K562 (cell line): ENCODE measurements around the gene STAB2.

Source experiments
- CTCF ChIP-seq, 3 experiments: IDR thresholded peaks in 2 of 3; conservative IDR thresholded peaks in 1 of 3; 2 replicates each; pipeline ENCODE4 v1.5.1; 2011 to 2012; ENCODE audit warnings: low read length in 3 of 3, mild to moderate bottlenecking in 3 of 3, control low read depth in 2 of 3, improper control_type of control experiment in 1 of 3, inconsistent platforms in 1 of 3, low read depth in 1 of 3, mixed read lengths in 1 of 3, moderate library complexity in 1 of 3; ENCODE audit not compliant: insufficient read depth in 2 of 3
- KAT7 ChIP-seq: sonication (generic); formaldehyde crosslinking; IDR thresholded peaks from 2 replicates; pipeline ENCODE4 v1.8.0; 2022; ENCODE audit warnings: missing genetic modification reagents, mild to moderate bottlenecking, borderline replicate concordance
- KDM2B ChIP-seq: fragments of 250-450 bp; sonication (Bioruptor Pico); IDR thresholded peaks from 2 replicates; pipeline ENCODE4 v1.8.0; 2021; ENCODE audit warnings: mild to moderate bottlenecking, moderate library complexity
- MAFF ChIP-seq: IDR thresholded peaks from 2 replicates; pipeline ENCODE4 v1.6.1; 2012; ENCODE audit warnings: low read length, improper control_type of control experiment
- SAFB2 ChIP-seq: fragments of 200-400 bp; formaldehyde crosslinking; IDR thresholded peaks from 2 replicates; pipeline ENCODE4 v1.6.1; 2018; ENCODE audit warnings: borderline replicate concordance, low read length, low read depth, moderate library complexity; ENCODE audit not compliant: severe bottlenecking
- THAP12 ChIP-seq: fragments of 250-450 bp; sonication (Bioruptor Pico); IDR thresholded peaks from 2 replicates; pipeline ENCODE4 v1.9.0; 2021; ENCODE audit warnings: mild to moderate bottlenecking, inconsistent platforms
- ZNF143 ChIP-seq: sonication (generic); formaldehyde crosslinking; IDR thresholded peaks from 2 replicates; pipeline ENCODE4 v1.9.0; 2022; ENCODE audit warnings: mild to moderate bottlenecking, missing genetic modification reagents
- ZNF311 ChIP-seq: fragments of 250-450 bp; sonication (Bioruptor Pico); IDR thresholded peaks from 2 replicates; pipeline ENCODE4 v1.4.0; 2020; ENCODE audit warnings: mild to moderate bottlenecking, moderate library complexity
- TF ChIP-seq, protein P1 (sequence below): IDR thresholded peaks from 2 replicates; pipeline ENCODE4 v1.6.1; 2011; ENCODE audit warnings: borderline replicate concordance, low read depth, mild to moderate bottlenecking, moderate library complexity, low read length; ENCODE audit not compliant: insufficient read depth, poor library complexity, severe bottlenecking
- TF ChIP-seq, protein P2 (sequence below), 2 experiments: fragments of 450-650 bp in 1 of 2; sonication (generic) in 1 of 2; formaldehyde crosslinking in 1 of 2; IDR thresholded peaks; 2 replicates each; pipeline versions ENCODE4 v1.7.1 to v1.9.0; 2016 to 2022; ENCODE audit warnings: inconsistent platforms in 1 of 2, mild to moderate bottlenecking in 1 of 2, missing genetic modification reagents in 1 of 2
- TF ChIP-seq, protein P3 (sequence below): sonication (generic); formaldehyde crosslinking; IDR thresholded peaks from 2 replicates; pipeline ENCODE4 v1.8.0; 2022; ENCODE audit warnings: mild to moderate bottlenecking, missing genetic modification reagents, borderline replicate concordance

- TF ChIP-seq CTCF (IDR thresholded peaks at IDR 0.05 in 2 of 3, conservative IDR thresholded peaks at IDR 0.05 in 1 of 3; ENCODE audit: insufficient read depth in 2 of 3, low read depth in 1 of 3, low read length in 3 of 3) (no peak), KDM2B (CRISPR knock-in tag) (no peak), SAFB2 (no peak), THAP12 (no peak), MAFF (no peak), ZNF311 (no peak), KAT7 (CRISPR knock-in tag) (no peak), ZNF143 (no peak)
- TF ChIP-seq, protein P1, sequence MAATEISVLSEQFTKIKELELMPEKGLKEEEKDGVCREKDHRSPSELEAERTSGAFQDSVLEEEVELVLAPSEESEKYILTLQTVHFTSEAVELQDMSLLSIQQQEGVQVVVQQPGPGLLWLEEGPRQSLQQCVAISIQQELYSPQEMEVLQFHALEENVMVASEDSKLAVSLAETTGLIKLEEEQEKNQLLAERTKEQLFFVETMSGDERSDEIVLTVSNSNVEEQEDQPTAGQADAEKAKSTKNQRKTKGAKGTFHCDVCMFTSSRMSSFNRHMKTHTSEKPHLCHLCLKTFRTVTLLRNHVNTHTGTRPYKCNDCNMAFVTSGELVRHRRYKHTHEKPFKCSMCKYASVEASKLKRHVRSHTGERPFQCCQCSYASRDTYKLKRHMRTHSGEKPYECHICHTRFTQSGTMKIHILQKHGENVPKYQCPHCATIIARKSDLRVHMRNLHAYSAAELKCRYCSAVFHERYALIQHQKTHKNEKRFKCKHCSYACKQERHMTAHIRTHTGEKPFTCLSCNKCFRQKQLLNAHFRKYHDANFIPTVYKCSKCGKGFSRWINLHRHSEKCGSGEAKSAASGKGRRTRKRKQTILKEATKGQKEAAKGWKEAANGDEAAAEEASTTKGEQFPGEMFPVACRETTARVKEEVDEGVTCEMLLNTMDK, result no peak
- TF ChIP-seq, protein P2, sequence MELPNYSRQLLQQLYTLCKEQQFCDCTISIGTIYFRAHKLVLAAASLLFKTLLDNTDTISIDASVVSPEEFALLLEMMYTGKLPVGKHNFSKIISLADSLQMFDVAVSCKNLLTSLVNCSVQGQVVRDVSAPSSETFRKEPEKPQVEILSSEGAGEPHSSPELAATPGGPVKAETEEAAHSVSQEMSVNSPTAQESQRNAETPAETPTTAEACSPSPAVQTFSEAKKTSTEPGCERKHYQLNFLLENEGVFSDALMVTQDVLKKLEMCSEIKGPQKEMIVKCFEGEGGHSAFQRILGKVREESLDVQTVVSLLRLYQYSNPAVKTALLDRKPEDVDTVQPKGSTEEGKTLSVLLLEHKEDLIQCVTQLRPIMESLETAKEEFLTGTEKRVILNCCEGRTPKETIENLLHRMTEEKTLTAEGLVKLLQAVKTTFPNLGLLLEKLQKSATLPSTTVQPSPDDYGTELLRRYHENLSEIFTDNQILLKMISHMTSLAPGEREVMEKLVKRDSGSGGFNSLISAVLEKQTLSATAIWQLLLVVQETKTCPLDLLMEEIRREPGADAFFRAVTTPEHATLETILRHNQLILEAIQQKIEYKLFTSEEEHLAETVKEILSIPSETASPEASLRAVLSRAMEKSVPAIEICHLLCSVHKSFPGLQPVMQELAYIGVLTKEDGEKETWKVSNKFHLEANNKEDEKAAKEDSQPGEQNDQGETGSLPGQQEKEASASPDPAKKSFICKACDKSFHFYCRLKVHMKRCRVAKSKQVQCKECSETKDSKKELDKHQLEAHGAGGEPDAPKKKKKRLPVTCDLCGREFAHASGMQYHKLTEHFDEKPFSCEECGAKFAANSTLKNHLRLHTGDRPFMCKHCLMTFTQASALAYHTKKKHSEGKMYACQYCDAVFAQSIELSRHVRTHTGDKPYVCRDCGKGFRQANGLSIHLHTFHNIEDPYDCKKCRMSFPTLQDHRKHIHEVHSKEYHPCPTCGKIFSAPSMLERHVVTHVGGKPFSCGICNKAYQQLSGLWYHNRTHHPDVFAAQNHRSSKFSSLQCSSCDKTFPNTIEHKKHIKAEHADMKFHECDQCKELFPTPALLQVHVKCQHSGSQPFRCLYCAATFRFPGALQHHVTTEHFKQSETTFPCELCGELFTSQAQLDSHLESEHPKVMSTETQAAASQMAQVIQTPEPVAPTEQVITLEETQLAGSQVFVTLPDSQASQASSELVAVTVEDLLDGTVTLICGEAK (IDR thresholded peaks at IDR 0.05), result no peak
- TF ChIP-seq, protein P2 (CRISPR knock-in tag; IDR thresholded peaks at IDR 0.05), result no peak
- TF ChIP-seq, protein P3, sequence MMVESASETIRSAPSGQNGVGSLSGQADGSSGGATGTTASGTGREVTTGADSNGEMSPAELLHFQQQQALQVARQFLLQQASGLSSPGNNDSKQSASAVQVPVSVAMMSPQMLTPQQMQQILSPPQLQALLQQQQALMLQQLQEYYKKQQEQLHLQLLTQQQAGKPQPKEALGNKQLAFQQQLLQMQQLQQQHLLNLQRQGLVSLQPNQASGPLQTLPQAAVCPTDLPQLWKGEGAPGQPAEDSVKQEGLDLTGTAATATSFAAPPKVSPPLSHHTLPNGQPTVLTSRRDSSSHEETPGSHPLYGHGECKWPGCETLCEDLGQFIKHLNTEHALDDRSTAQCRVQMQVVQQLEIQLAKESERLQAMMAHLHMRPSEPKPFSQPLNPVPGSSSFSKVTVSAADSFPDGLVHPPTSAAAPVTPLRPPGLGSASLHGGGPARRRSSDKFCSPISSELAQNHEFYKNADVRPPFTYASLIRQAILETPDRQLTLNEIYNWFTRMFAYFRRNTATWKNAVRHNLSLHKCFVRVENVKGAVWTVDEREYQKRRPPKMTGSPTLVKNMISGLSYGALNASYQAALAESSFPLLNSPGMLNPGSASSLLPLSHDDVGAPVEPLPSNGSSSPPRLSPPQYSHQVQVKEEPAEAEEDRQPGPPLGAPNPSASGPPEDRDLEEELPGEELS, result no peak
Measured at GRCh38 chr12:103654816-103655215, 67.7 kb downstream of the STAB2 start.
